OCI-M2 (cell line): ENCODE measurements around the gene CHRNA4.

Experiments
- DNase-seq: peaks from one replicate; lab custom pipeline; 2025; ENCODE audit not compliant: unreplicated experiment; lab: John Stamatoyannopoulos, UW

The CHRNA4 gene

DNA sequence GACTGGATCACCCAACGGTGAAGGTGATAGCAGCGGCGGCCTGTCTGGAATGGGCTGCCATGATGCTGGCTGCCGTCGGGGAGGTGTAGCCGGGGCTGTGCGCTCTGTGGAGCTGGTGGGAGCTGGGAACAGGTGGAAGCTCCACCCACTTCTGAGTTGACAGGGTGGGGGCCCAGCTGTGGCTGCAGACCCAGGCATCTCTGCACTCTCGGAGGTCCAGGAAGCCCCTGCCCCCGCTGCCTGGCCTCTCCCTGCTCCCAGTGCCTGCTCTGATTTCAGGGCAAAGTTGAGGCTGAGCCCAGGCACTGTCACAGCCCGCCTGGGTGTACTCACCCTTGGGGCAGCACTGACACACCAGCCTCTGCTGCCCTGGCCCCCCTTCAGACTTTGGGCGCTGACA lies 18.1 kb upstream of the CHRNA4 start:
- DNase-seq: no peak

DNA sequence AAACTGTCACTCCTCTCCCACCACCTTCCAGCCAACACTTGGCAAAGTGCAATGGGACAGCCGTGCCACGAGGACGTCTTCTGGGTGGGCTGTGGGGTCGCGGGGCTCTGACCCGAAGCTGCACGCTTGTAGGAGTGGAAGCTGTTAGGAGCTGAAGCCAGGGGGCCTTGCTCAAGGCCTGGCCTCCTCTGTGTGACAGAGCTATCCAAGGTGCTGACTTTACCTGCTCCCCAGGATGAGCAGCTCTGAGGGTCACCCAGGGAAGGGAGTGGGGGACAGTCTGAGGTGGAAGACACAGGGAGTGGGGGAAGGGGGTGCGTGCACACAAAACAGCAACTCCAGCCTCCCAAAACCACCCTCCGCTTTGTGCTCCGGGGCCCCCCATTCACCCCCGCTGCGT lies 17.5 kb upstream of the CHRNA4 start:
- DNase-seq: no peak

DNA sequence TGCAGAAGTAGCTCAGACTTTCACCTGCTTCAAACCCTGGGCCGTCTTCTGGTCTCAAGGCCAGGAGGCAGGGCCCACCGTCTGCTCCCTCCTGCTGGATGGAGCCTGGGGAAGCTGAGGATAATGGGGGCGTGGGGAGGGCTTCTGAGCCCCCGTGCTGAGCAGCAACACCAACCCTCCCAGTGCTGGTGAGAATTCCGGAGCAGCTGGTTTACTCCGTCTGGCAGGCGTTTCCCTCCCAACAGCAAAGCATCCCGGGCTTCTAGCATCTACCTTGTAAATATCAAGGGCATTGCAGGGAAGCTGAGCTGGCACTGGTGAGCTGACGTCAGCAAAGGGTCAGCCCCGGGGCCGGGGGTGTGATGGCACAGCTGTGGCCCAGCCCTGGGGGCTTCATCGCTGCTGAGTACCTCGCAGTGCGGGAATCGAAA lies 16.8 kb upstream of the CHRNA4 start:
- DNase-seq: no peak

DNA sequence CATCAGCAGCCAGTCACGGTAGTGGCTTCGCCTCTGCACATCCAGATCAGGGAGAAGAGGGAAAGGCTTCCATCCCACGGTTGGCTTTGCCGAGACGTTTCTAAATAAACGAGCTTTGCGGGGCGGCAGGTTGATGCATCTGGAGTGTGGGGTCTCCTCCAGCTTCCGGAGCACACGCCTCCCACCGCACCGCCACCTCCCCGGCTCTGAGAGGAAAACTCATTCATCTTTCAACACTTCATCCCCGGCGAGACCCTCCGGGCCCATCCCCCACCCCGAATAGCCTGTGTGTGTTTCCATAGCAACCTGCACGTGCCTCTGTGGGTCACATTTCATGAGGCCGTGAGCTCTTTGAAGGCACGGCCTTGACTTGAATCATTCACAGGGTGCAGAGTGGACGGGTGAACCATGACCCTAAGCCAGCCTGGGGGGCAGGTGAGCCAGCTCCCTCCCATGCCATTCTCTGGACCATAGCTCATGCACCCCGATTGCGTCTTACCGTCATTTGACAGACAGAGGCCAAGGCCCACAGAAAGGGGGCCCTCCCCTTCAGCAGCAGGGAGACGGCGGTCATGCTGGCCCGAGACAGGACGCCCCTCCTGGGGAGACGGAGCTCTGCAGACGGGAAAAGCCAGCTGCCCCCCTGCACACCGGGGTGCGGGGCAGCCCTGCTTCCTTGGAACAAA lies 16.2 kb upstream of the CHRNA4 start:
- DNase-seq: no peak

DNA sequence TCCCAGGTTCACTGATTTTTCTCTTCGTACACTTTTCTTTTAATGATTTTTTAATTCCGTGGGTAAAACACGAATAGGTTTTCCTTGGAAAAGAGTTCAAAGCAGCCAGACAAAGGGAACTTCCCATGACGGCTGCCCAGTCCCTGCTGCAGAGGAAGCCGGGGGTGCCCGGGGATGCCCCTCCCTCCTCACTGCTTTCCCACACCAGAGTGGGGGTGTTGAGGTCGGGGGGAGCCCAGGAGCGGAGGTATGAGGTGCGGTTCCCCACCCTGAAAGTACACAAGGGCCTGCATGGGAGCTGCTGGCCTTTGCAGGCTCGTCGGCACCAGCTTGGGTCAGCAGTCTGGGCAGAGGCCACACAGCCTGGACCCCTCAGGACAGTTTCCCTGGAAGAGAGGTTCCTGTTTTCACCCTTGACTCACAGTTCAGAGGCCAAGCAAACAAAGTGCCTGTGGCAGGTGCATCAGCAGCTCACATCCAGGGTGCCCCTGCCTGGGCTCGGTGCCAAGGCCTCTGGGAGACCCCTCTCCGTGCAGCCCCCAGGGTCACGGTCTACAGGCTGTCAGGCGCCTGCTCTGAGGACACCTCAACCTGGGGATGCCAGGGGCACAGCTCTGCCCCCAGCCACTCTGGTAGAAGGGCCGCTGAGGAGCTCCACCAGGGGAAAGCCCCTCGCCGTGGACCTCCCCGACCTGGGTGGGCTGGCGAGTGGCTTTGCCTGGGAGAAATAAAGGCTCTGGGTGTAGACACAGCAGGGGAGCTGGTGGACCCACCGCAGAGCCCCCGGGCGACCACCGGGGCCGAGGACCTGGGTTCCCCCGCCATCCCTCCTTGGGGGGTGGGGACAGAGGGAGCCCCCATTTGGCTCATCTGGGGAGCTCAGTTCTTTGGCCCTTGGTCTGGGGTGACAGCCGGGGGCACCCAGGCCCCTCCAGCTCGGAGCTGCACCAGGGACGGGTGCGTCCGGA lies 15.4 kb upstream of the CHRNA4 start:
- DNase-seq: no peak

DNA sequence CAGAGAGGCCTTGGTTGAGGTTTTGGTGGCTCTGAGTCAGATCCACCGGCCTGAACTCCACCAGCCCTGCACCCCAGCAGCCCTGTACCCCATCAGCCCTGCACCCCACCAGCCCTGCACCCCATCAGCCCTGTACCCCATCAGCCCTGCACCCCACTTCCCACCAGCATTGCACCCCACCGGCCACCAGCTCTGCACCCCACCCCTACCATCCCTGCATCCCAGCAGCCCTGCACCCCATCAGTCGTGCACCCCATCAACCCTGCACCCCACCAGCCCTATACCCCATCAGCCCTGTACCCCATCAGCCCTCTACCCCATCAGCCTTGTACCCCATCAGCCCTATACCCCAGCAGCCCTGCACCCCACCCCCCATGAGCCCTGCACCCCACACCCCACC lies 14.3 kb upstream of the CHRNA4 start:
- no peak for DNase-seq

DNA sequence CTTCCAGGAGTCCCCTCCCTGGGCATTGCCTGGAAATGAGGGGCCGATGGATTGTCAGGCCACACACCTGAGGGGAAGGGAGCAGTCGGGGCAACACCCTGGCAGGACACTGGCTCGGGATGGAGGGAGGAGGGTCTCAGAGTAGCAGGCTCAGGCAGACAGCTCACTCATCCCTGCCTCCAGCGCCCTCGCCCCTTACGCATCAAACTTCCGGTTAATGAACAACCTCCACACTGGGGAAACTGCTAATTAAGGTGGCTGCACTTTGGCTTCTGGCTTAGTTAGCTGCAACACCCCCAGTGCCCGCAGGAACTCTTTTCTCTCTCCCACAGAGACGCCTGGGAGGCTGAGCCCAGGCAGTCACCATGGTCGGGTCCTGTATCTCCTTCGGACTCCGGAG lies 13.4 kb upstream of the CHRNA4 start:
- no peak for DNase-seq

DNA sequence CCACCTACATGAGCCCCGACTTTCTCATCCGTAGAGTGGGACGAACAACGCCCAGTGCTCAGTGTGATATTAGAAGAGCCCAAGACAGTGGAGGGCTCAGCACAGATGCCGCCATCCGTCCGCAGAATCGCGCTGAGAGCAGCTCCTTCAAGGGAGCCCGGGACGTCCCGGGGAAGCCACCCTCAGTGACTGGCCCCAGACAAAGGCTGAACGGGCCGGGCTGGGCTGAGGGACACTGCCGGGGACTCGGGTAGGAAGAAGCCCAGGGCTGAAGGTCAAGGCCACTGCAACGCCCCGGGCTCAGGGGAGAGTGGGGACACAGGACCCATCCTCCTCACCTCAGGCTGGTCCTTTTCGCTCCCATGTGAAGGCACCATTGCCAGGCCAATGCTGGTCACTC lies 12.8 kb upstream of the CHRNA4 start:
- DNase-seq: no peak

DNA sequence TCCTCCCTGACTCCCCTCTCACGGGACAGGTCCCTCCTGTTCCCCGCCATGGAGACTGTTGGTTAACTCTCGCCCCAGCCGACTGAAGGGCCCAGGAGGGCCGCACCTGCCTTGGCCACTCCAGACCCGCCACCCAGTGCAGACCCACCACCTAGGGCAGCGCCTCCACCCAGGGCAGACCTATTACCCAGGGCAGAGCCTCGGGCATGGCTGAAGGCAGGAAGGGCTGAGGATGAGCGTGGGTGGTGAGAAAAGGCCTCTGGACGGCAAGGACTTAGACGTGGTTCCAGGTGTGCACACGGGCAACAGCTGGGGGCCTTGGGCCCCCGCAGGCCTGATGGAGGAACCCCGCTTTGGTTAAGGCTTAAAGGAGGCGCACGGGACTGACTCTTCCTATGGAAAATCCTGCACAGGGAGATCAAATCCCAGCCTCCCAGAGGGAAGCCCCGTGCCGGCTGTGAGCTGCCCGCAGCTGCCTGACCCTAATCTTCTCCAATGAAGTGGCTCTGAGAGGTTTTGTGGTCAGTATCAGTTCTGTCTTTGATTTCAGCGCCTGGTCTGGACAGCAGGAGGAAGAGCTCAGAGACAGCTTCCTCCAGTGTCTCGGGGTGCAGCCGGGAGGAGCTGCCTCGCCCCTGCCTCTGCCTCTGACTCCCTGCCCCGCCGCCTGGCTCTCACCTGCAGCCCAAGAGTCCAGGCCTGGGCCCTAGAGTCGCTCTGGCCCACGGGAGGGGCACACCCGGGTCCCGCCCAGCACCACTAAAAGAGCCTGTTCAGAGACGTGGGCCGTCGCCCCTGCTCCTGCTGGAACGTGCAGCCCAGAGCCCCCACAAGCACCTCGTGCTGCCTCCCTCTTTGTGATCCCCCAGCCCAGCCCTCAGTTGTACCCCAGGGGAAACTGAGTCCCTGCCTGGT lies 12.1 kb upstream of the CHRNA4 start:
- no peak for DNase-seq

DNA sequence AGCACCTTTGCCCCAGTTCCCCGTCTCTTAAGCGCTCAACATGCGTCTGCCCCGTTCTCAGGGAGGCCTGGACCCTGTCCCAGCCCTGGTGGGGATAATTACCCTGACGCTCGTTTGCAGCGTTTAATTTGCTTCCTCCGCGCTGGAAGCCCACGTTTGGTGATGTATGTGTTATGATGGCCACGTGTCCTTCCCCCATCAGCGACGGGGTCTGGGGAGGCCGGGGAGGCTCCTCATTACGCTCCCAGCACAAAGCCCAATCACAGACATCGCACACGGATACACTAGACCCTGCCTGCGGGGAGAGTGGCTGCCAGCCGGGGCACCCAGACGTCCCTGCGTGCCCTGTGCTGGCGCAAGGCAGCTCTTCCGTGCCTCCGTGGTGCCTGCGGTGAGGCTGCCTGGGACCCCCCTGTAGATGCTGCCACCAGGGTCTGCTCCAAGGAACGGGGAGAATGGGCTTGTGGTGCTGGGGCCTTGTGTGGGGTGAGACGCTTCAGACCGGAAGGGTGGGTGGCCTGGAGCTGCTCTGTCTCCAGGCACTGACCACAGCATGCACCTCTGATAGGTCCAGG lies 10.2 kb upstream of the CHRNA4 start:
- DNase-seq: no peak

DNA sequence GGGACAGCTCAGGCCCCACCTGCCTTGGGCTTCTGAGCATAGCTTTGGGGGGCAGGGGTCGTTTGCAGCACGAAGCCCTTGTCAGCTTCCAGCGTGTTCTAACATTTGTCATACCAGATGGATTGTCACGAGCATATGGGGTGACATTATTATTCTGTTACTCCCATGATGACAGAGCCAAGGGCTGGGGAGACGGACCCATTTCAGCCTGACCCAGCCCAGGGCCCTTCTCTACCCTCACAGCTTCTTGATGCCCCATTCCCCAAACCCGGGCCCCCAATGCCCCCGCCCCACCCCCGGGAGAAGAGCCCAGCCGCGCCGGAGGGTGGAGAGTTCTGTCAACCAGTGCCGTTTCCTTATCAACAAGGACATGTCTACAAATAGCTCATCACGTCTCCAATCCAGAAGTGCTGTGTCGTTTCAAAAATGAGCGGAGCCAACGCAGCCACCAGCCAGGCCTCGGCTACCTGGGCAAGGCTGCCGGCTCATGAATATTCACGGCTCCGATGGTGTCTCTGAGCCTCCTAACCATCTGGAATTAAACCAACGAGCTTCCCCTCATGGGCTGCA lies 9.6 kb upstream of the CHRNA4 start:
- DNase-seq: no peak

DNA sequence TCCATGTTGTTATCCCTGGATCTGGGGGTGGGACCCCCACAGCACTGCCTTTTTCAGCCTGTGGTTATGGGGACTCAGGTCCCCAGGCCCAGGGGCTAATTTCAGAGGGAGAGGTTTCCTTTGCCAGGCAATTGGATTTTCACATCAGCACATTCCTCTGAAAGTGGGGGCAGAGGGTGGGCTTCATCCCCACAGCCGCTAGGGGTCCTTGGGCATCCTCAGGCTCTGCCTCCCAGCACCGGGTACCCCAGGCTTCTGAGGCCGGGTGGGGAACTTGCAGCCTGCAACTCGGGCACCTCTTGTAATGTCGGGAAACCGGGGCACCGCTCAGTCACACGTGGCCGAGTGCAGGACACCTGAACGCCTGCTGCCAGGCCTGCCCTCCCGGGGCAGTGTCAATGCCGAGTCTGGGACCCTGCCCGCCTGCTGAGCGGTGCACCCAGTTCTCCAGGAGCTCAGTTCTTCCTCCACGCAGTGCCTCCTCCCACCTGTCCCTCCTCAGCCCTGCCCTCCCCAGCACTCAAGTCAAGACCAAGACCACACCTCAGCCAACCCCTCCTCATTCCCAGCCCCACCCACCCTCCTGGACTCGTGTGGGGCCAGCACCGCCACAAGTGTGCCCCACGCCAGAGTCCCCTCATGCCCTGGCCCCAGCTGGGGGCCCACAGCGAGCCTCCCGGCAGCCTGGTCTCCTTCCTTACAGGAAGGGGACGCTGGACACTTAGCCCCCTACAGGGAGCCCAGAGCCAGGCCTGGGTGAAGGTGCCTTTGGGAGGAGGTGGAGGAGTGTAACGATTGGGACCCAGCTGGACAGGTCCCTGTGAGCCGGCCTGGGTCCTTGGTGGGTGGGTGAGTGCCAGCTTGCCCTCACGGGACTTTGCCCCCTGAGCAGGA lies 8.8 kb upstream of the CHRNA4 start:
- DNase-seq: no peak

DNA sequence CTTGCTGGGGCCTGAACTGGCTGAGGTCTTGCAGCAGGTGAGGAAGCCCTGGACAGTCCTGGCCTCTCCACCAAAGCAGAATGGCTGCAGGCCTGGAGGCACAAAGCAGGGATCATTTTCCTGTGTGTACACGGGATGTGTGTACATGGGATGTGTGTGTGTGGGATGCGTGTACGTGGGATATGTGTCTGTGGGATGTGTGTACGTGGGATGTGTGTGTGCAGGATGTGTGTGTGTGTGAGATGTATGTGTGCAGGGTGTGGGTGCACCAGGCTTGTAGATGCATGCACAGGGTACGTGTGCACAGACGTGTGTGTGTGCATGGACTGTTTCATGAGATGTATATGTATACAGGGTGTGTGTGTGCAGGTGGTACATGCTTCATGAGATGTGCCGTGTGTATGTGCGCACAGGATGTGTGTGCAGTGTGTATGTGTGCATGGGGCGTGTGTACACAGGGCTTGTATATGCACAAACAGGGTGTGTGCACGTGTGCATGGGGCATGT lies 7.9 kb upstream of the CHRNA4 start:
- DNase-seq: no peak

DNA sequence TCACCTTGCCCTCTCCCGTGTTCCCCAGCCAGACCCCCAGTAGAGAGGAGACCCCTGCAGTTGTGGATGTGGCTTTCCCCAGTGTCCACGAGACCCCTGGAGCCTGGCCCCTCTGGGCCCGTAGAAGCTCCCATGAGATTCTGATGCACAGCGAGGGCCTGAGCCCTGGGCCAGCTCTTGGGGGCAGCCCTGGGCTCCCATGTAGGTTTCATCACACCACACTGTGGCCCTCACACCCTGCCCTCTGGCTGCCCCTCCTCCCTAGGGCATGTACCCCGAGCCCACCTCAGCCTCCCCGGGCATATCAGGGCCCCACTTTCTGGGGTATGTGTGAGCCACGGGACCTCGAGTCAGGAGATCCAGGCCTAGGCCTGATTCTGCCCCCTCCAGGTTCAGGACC lies 7.0 kb upstream of the CHRNA4 start:
- DNase-seq: no peak

DNA sequence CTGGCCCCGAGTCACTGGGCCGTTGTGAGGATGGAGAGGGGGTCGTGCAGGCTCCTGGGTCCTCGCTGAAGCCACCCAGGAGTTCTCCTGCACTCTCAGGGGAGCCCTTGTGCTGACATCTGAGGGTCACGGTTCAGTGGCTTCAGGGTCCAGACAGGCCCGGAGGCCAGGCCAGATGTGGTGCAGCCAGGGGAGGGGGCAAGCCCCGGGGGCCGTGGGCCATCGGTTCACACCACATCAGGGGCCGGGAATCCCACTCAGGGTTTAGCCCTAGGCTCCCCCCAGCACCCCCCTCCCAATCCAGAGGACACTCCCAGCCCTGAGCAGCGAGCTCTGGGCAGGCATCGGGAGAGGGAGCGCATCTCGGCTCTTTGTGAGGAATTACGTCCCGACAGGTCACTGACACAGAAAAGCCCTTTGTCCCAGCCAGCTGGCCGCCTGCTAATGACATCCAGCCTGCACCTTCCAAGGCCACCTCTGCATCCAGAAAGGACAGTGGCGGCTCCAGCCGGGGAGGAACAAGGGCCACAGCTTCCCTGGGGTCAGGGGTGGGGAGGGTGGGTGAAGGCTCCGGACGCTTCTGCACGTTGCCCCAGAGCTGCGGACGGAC lies 6.4 kb upstream of the CHRNA4 start:
- no peak for DNase-seq

DNA sequence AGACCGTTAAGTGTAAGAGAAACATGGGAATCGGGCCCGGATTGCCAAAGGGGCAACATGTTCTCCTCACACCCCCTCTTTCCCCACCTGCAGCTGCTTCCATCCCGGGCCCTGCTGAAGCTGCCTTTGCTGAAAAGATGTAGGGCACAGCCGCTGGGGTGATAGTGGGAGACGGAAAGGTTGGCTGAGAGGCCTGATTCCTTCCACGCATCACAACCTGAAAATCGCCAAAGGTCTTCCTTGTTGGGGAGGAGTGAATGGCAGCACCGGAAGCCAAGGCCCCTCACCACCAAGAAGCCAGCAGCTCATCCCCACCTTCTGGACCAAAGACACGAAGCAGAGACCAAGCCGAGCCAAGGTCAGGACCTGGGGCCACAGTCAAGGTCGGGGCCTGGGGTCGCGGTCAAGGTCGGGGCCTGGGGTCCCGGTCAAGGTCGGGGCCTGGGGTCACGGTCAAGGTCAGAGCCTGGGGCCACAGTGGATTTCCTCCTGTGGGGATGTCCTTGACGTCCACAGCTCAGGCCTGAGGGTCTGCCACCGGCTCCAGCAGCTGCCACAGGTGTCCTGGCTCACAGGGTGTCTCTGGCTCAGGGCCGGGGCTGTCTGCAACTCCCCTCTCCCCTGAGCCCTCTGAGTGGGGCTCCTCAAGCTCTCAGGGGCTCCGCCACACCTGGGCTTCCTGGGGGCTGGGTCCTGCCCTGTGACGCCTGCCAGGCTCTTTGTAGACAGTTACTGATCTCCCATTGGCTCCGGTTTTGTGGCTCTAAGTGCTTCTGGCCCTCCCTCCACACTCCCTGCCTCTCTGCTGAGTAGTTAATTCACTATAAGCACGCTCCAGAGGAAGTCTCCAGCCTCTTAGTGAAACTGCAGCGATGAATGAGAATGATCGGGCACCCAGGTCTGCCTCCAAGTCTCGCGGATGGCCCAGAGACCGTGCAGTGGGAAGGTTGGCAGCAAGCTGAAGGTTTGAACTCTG lies 5.5 kb upstream of the CHRNA4 start:
- no peak for DNase-seq

DNA sequence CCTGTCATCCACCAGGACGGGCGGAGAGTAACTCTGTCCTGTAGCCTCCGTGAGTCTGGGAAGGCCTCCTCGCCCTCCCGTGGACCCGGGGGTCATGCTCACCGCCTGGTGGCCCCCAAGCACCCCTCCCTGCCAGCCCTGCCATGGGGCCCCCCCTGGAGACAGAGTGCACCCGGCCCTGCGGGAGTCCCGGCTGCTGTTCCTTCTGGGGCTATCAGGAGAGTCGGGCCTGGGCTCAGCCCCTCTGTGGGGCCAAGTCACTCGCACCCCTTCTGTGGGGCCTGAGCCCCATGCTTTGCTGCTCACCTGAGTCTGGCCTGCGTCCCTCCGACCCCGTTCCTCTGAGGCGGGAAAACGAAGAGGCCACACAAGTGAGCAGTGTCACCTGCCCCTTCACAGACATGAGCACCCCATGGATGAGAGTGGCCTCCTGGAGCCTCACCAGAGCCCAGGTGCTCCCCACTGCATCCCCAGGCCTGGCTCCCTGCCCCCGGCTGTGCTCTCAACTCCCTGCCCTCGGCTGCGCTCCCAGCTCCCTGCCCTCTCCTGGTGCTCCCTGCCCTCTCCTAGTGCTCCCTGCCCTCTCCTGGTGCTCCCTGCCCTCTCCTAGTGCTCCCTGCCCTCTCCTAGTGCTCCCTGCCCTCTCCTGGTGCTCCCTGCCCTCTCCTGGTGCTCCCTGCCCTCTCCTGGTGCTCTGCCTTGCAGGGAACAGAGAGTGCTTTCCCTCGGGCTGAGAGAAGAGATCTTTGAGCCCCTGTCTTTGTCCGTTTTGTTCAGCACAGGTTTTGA lies 4.6 kb upstream of the CHRNA4 start:
- DNase-seq: no peak
